CD4-positive, alpha-beta T cell treated with Interferon gamma for 1 hour (primary cell): ENCODE data around the gene DSCAML1.

ENCODE experiments used
- DNase-seq: peaks from one replicate; pipeline ENCODE4 v3.0.0-alpha.2; 2020

The DSCAML1 gene

DNA sequence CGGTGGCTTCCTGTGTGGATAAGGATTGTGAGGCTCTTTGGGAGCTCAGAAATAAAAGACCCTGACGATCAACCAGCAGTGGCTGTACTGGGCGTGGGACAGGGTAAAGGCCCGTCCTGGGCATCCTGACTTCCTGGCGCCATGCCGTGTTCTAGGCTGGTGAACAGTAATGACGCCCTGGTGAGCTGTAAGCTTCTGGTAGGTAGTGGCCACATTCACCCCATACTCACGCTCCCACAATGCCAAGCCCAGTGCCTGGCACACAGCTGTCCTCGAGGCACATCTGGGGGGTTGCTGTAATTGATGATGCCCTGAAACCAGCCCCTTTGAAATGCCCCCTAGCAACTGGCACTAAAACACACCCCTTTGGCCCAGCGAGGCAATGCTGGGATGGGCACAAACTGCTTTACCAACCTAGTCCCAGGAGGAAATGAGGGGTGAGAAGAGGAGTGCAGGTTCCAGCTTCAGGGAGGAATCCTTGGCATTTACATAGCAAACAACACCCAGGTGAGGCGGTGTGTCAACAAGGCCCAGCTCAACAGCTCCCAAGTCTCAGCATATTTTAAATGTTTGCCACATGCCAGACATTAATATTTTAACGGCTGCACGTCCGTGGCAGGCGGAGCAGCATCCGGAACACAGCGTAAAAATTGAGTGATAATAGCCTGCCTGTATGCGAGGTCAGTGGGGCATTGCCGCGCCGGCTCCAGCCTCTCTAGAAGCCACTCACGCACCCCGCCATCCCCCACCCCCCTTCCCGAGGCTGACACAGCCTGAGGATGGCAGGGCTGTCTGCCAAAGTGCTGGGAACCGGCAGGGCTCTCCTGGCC is 79.3 kb downstream of the DSCAML1 start:
- no peak for DNase-seq

DNA sequence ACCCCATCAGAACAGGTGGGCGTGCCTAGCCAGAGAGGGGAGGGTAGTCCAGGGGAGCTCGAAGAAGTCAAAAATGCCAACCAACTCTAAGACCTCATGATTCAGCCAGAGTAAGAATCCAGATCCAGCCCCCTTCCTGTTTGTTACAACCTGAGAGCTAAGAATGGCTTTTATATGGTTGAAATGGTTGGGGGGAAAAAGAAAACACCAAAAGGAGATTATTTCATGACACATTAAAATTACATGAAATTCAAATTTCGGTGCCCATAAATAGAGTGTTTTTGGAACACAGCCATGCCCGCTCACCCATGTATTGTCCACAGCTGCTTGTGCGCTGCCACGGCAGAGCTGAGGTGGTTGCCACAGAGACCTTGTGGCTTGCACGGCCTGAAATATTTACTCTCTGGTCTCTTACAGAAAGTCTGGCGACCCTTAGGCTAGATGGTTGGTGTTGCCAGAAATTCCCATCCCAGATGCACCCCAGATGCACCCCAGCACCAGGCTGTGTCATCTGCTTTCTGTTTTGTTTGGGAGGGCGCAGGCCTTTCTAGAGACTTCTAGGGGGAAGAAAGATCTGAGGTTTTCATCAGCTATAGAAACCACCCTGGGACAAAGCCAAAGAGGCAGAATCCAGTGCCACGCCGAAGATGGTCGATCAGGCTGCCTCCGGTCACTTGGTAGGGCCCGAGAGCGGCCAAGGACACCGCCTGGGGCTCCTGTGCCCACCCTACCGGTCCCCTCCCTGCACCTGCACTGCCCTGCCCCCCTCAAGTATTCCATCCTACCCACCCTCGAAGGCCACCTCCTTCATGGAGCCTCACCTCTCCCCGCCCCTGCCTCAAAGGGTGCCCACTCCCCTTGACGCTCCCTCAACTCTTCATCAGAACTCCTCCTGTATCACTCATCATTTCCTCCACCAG is 80.2 kb downstream of the DSCAML1 start:
- no peak for DNase-seq

DNA sequence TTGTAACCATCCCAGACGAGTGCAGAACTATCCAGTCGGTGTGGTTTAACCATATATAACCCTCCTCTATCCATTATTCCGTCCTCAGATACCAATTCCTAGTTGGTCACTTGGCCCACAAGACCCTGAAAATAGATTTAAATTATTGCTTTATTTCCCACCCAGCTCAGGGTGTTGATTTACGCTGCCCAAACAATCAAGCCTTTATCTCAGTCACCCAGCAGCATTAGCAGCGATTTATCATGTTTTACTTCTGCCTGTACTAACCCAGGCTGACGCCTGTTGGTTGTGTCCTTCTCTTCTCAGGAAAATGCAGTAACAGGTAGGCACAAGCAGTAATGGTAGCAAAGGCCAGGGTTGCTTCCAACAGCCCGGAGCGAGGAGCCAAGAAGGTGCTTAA is 81.2 kb downstream of the DSCAML1 start:
- DNase-seq, result no peak

DNA sequence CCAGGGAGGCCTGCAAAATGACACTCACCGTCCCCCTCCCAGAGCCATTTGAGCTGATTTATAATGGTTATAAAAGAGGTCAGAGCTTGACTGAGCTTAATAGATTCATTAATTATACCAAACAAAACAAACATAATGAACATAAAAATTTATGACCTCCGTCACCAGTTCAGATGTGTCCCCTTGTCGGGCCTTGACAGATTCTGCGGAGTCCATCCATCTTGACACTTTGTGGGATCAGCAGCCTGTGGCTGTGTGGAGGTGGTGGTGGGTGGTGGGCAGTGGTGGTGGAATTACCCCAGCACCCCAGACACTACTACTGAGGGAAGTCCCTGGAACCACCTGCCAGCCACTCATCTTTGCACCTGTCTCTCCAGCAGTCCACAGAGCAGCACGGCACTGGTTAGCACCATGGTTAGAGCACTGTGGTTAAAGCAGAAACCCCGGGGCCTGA is 83.5 kb downstream of the DSCAML1 start:
- DNase-seq, result no peak

DNA sequence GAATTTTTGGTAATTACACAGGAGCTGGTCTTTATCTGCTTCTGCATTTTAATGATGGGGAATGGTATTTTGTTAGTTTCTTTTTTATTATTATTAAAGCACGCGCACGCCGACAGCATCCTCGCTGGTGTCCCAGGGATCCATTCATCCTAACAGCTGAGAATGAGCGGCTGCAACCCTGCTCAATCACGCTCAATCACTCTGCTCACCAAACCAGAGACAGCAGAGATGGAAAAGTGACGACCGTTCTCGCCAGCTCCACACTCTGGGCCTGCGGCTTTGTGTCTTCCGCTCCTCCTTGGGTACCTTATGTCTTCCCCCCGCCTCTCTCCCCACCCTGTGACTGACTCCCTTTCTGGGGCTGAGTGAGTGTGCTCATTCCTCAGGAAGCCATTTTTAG is 84.5 kb downstream of the DSCAML1 start:
- no peak for DNase-seq

DNA sequence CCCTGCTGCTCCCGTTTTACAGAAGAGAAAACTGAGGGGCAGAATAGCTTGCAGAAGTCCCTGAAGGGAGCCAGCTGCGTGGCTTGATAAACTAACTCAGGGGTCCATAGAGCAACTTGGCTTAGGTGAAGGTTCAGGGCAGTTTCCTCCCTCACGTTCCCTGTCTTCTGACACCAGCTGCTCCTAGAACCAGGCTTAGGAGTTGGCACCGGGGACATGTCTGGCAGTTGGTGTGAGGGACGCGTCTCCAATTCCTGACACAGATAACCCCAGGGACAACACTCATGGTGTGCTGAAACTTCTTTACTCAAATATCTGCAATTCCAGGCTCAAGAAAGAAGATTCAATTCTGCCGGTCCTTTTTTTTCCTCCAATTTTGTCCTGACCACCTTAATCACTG is 85.7 kb downstream of the DSCAML1 start:
- no peak for DNase-seq

DNA sequence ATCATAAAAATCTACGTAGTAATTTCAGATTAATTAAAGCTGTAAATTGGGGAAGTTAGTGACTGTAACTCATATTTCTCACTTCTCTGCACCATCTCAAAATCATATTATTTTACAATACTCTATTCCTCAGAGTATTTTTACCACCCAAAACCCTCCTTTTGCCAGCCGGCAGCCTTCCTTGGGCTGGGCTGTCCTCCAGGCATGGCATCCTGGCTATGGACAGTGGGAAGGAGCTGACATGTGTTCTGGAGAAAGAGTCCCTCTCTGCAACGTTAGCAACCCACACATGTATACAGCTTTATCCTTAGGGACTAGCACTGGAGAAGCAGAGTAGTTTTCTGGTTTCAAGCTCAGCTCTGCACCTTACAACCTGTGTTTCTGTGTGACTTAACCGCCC is 86.8 kb downstream of the DSCAML1 start:
- DNase-seq, result no peak

DNA sequence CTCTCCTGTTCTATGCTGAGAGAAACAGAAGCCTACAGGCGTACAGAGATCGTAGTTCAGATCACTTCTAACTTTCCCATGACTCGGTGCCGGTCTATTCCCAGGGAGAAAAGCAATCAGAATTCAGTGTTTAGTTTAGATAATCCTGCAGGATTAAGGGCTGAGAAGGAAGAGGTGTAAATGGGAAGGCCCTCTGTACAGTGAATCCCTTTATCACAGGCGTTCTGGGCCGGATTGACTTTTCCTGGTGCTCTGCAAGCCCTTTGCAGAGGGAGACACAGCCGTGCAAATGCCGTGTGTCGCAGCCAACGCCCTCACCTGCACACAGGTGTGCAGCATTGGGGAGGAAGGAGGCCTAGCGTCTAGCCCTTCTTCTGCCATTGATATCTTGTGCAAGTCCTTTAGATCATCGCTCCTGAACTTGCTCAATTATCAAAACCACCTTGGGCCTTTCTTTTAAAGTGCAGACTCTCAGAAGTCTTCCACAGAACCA is 90.6 kb downstream of the DSCAML1 start:
- no peak for DNase-seq

DNA sequence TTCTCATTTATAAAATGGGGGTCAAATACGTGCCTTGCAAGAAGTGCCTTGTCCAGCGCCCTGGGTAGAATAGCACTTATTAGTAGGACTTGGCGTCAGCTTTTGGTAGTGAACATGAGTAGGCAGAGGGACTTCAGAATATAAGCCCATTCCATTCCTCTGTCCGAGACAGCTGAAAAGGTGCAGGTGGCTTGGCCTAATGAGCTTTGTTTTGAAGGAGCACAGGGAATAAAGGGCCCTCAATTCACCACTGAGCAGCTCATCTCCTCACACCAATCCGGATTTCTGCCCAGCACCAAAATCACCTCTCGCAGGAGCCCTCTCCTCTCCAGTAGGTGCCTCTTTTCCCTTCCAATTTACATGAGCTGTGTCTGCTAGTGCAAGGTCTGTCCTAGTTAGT is 91.2 kb downstream of the DSCAML1 start:
- no peak for DNase-seq

DNA sequence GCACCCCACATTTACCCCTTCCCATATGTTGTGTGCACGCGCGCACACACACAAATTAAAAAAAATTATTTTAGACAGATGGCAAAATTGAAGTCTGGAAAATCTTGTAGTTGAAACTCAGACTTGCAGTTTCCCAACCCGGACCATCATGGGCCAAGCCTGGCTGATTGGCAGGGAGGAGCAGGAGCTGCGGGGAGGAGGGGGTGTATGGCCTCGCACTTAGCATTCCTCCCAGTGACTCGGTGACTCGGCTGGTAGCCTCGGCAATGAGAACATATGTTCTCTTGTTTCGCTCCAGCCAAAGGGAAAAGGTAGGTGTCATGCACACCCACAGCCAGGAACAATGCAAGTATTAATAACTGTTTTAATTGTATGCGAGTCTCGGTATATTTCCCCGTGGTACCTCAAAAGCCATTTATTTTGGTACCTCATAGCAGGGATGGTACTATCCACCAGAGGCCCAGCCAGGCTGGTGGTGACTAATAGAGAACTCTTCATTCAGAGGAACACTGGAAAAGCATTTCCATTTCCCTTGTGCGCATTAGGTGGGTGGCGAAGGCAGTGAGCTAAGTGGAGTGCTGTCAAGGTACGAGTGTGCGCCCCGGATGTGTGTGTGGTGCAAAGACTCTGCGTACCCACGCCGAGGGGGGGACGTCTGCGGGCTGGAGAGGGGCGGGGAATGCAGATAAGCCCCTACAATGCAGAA is 92.5 kb downstream of the DSCAML1 start:
- no peak for DNase-seq

DNA sequence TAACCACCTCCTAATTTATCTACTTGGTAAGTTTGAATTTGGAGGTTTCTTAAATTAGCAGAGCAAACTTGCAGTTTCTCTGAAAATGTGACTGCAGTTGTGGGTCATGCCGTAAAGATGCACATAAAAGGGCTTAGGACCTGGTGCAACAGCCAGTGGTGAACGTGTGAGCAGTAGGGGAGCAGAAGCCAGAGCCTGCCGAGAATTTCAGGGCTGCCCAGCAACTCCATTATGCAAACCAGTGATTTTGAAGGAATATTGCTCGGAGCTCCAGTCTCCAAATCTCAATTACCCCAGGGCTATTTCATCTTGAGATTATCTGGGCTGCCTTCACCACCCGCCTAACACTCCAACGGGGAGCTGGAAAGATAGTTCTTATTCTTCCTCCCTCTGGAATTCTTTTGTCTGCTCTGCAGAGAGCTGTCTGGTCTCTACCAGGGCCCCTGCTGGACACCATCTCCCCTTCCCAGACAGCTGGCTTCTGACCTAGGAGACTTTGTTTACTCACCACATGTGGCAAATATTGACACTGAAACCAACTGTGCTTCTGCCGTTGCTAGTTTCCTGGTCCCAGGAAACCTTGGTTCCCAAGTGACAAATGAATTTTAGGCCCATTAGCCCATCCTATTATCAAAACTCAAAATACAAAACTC is 93.9 kb downstream of the DSCAML1 start:
- DNase-seq, result no peak

DNA sequence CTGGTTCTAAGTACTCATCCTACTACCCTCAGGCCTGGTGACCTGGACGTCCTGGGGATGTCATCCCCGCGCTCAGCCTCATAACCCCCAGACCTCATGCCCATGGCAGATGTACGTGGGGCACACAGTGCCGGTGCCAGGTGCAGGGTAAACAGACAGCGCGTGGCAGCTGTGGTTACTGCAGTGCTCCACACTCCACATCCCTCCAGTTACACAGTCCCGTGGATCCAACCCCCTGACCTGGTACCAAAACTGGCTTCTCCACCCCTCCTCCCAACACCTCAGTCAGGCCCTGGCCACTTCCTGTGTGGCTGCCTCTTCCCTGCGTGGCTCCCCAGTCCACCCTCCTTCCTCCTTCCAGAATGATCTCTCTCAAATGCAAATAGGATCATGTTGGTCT is 95.2 kb downstream of the DSCAML1 start:
- no peak for DNase-seq

DNA sequence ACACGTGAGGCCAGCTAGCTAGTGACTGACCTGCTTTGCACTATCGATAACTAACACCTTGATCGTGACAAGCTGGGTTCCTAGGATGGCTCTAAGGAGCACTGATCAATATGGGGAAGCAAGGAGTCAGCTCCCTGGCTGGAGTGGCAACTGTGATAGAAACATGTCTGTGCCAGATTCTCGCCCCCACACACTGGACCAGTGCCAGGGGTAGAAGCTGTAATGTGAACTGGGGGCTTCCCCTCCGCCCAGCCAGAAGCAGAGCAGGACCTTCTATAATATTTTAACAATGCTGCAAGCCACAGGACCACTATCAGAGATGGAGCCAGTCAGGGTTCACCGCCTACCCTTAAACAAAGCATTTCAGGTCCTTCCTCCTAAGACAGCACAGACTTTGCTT is 96.5 kb downstream of the DSCAML1 start:
- no peak for DNase-seq

DNA sequence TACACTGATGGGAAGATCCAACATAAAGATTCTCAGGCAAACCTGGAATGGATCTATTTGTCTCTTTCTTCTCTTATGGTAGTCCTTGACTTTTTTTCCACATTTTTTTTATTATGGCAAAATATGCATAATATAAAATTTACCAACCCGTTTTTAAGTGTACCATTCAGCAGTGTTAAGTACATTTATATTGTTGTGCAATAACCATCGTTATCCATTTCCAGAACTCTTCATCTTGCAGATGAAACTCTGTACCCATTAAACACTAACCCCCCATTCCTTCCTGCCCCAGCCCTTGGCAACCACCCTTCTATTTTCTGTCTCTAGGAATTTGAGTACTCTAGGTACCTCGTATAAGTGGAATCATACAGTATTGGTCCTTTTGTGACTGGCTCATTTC is 99.7 kb downstream of the DSCAML1 start:
- DNase-seq, result no peak

DNA sequence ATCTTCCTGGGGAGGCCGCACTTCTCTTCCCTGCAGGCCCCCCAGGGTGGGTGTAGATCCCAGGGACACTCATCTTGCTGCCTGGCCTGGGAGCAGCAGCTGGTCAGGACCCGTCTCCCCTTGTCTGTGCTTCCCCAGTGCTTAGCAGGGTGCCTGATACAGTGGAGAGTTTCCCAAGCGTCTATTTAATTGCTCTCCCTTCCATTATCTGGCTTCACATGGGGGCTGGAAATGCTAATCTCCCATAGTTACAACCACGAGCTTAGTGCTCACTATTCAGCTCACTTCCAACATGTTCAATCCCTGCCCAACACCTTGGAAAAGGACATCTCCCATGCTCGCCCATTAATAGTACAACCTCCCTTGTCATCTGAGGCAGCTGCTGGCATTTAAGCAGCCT is 100.5 kb downstream of the DSCAML1 start:
- DNase-seq, result no peak

DNA sequence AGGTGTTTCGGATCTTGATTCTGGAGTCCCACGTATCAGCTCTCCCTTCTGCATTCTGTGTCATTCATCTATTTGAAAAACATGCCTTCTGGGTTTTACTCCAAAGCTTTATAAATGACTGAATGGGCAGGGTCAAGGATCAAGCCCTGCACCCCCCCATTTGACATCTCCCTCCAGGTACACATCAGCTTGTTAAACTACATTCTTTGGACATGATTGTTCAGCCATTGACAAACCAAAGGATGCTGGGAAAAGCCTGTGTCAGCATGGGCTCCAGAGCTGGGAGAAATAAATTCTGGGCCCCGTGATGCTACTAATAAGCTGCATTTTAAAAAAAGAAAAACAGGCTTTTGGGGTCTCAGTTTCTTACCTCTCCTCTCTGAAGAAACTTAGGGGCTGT is 103.7 kb downstream of the DSCAML1 start:
- no peak for DNase-seq

DNA sequence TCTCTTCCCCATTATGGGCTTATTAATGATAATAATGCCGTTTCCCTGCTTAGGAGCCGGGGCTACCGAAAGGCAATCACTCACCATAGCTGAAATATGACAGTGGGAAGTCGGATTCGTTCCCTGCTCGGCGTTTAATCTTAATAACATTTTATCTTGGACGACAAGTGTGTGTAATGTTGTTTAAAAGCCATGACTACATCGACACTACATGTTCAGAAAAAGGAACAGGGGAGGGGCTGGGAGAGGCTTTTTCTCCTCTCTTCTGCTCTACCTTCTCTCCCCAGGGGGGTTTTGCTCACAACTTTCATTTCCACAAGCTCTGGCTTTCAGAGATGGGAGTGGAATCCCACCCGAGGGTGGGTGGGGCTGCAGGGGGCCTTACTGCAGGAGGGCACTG is 105.5 kb downstream of the DSCAML1 start:
- DNase-seq, result no peak

DNA sequence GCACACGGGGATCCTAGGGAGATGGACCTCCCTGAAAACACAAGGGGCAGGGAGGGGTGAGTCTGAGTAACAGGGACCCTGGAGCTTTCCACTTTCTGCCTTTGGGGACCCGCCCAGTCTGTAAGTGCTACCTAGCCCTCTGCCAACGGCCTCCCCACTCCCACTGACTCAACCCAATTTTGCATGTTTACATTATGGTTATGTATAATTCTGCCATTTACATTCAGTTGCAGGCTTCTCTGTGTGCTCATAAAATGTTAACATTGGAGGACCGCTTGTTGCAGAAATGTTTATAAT is 105.8 kb downstream of the DSCAML1 start:
- no peak for DNase-seq

DNA sequence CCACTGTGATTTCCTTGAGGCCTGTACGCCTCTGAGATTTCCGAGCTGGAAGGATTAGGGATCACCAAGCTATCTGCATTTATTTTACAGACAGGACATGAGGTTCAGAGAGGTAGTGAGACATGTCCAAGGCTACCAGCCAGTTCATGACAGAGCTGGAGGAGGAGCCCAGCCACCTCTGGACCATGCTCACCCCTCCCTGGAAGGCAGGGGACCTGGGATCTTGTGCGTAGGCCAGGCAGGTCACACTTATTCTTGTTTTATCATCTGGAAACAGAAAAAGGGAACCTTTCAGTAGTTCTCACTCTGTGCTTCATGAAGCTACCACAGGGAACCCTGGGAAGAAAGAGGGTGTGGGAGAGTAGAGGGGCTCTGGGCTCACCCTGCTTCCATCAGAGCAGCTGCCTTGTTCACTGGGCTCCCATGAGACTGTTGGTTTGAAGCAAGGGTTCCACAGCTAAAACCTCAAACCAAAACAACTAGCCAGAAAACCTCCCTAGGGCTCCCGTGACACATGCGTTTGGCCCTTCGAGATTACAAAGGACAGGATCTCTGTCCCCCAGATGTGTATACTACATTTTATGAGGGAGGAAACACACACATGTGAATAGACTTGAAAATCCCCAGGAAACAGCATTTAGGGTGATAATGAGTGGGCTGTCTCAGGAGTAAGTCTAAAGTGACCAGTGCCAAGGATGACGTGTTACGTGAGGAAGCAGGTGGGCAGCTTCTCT is 106.4 kb downstream of the DSCAML1 start:
- DNase-seq, result no peak

DNA sequence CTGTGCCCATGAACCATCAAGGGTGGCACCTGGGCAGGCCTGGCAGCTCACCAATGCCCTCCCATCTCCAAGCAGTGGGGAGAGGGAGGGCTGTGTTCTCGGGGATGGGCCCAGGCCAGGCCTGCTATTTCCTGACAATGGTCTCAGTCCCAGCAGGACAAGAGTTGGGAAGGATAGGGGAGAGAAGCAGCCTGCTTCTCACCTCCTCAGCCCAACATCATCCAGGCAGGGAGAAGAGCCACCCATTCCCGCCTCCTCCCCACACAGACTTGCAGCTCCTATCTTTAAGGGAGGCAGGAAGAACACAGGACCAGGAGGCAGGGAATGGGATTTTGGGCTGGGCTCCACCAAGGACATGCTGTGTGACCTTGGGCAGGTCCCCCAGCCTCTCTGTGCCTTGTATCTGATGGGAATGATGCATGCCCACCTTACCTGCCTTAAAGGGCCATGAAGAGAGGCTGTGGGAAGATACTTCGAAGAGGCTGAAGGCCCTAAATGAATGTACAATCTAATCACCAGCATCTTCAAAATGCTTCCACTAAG is 108.7 kb downstream of the DSCAML1 start:
- DNase-seq, result no peak

DNA sequence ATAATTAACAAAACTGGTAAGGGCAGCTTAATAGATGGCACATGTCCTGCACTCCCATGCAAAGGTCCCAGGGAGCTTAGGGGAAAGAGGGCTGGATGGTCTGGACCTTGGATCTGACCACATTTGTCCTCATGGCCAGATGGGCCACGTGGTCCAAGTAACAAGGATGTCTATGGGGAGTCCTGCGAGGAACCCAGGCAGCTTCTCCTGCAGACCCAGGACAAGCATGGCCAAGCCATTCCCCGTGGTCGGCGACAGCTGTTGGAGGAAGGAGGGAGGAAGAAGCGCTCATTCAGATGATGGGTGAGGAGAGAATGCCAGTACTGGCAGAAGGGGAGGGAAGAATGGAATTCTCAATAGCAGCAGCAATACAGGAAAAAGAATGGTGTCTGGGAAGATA is 109.2 kb downstream of the DSCAML1 start:
- no peak for DNase-seq

DNA sequence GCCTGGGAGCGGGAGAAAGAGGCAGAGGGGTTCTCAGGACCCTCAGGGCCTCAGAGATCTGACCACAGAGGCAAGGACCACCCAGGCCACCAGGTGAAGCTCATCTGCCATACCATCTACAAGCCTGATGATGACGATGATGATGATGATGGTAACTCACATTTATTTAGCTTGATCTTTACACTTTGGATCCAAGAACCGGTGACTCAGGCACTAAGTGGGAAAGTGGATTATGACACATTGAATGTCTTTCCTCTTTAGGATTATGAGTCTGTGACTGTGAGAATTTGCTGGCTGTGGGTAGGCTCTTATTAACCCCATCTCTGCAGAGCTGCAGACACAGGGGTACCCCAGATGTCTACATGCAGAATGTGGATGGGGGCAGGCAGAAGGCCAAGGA is 110.3 kb downstream of the DSCAML1 start:
- no peak for DNase-seq
